Measurements from ENCODE around the gene IRAK1.
A peak's percentile ranks its signal among the peaks of the same experiment; 100 is the strongest.

The IRAK1 gene

GRCh38 chrX:154040307-154040756 lies 20.6 kb upstream of the IRAK1 start:
- peak; percentile 82 for DNase-seq

DNA sequence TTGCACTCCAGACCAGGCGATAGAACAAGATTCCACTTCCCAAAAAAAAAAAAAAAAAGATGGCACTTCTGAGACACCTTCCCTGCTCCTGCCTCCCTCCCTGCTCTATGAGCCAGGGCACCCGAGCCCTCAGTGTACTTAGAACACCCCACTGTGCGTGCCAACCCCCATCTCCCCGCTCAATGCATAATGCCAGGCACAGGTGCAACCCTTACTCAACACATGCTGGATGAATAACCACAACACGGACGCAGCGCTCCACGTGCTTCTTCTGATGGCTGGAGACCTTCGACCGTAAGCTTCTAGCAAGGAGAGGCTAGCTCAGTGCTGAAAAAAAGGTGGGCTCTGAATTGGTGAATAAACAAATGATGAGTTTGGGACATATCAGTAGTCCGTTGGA lies 19.9 kb upstream of the IRAK1 start:
- DNase-seq: no peak

DNA sequence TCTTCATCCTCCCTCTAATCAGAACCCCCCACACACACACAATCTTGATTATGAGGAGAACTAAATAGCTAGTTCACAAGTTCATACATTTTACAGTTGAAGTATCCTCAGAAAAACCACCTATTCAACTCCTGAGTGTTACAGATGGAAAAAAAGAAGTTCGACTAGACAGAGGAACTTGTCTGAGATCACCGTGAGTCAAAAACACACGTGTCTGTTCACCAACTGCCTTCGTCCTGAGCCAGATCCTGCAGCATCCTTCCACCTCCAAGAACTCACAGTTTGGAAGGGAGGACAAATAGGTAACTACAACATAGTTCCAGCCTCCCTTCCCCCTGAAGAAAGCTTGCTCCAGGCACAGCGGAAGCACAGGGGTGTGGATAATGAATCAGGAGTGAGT lies 19.0 kb upstream of the IRAK1 start:
- DNase-seq: no peak

DNA sequence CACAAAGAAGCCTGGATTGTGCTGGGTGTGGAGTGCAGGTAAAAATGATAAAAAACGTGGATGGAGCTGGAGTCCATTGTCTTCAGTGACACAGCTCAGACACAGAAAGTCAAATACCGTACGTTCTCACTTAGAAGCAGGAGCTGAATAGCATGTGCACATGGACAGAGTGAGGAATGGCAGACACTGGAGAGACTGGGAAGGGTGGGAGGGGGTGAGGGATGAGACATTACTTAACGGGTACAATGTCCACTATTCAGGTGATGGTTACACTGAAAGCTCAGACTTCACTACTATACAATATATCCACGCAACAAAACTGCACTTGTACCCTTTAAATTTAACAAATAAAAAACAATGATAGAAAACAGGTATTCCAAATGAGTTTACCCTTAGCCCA lies 18.1 kb upstream of the IRAK1 start:
- no peak for DNase-seq

- no peak for DNase-seq
Observed at GRCh38 chrX:154036513-154036912, 16.8 kb upstream of the IRAK1 start.

DNA sequence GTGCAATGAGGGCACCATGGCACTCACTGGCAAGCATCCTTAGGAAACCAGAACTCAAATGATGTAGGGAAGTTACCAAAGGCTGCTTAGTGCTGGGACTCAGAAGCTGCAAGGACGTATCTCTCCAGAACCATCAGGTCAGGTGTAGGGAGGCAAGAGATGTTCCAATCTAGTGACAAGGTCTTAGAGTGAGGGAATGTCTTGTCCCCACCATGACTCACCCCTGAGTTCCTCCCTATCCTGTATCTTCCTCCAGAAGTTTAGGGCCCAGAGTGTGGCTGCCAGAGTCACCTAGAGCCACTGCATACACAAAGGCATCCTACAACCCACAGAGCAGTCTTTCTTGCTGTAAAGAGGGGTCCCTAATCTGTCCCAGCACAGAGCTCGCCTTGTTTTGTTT lies 14.1 kb upstream of the IRAK1 start:
- DNase-seq: no peak

DNA sequence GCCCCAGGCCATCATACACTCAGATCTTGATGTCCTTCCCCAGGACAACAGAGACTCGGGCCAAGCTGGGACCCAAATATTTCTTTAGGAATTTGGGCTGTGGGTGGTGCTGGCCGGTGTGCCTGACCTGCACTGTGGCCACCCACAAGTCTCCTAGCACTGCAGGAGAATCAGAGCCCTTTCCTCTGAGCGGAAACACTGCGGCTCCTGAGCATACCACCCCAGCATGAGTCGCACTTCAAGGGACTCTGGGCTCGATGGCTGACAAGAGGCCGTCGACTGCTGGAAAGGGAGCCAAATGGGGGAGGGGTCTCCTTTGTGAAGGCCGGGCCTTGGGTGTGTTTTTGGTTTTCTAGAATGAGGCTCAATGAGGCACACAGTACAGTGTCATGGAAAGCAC lies 13.0 kb upstream of the IRAK1 start:
- no peak for DNase-seq

- no peak for DNase-seq
Observed at GRCh38 chrX:154032160-154032559, 12.5 kb upstream of the IRAK1 start.

GRCh38 chrX:154030715-154031305 lies 11.1 kb upstream of the IRAK1 start:
- no peak for DNase-seq

- DNase-seq: no peak
Observed at GRCh38 chrX:154030266-154030665, 10.6 kb upstream of the IRAK1 start.

- DNase-seq: no peak
Observed at GRCh38 chrX:154029439-154029838, 9.7 kb upstream of the IRAK1 start.

DNA sequence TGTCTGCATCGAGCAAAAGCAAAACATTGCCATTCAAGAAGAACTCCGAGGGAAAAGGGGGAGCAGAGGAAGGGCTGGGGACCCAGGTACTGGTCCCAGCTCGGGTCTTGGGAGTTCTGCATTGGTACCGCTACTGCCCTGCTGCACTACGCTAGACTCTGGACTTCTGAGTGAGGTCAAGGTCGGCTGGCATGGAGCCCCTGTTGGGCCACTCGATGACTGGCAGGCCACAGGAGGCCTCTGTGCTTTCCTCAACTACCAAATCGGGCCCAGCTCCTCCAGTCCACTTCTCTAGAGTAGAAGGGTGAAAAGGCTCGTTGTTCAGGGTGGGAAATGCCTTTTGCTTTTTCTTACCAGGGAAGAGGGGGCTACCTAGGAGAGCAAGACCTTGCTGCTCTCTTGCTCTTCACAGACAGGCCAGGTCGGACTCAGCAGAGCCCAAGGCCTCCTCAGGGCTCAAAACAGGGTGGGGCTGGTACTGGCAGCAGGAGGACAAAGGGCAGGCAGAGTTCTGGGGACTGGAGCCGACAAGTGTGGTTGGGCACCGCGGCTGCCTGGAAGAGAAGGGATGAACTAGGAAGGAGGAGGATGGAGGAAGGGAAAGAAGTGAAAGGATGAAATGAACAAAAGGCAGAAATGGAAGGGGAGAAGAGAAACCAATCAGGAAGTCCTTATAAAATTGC lies 8.9 kb upstream of the IRAK1 start:
- DNase-seq: no peak

DNA sequence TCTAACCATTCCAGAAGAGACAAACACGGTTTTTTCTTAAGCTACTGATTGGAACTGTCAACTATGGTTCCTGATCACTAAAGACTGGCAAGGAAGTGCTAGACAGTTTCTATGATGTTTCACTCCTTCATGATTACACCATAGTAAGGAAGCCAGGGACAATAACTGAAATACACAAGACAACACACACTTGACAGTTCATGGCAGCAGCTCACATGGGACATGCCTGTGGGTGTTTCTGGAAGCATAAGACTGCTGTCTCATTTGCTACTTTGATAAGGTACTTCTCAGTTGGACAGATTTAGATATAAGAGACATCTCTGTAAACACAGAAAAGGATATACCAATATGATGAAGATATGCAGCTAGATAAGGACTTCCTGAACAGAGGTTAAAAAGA lies 8.3 kb upstream of the IRAK1 start:
- no peak for DNase-seq

- DNase-seq: no peak
Observed at GRCh38 chrX:154027022-154027402, 7.3 kb upstream of the IRAK1 start.

GRCh38 chrX:154026136-154027021 lies 6.7 kb upstream of the IRAK1 start:
- no peak for DNase-seq

GRCh38 chrX:154025230-154025629 lies 5.5 kb upstream of the IRAK1 start:
- no peak for DNase-seq

- no peak for DNase-seq
Observed at GRCh38 chrX:154024271-154024670, 4.6 kb upstream of the IRAK1 start.

DNA sequence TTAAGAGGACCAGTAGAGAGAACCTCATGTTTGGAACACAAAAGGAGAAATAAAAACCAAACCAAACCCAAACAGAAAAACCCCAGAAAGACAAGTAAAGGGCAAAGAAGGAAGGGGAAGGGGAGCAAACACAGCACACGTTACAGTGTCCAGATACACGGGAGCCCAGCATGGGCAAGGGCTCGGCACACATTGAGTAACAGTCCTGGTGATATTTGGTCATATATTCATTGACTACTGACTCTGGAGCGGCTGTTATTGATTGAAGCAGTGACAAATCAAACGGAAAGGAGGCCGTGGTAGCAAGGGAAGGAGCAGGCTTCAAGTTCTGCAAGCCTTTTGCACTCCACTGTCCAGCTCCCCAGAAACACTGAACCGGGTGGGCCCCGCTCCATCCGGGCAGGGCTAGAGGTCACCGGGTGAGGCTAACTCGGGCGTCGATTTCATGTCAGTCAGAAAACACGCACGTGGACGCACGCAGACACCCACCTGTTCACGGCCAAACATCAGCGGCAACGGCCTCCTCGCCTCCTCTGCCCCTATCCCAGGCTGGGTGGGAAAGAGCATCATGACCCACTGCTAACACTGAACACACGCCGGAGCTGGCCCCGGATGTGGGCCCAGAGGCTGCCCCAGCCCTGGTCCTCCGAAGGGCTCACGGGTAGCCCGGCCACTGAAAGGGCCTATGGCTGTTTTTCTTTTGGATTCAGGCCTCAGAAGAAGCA lies 3.7 kb upstream of the IRAK1 start:
- DNase-seq: no peak

GRCh38 chrX:154022108-154022507 lies 2.4 kb upstream of the IRAK1 start:
- DNase-seq: no peak

- peak; percentile 61 for DNase-seq
Observed at GRCh38 chrX:154021131-154021611, 1.5 kb upstream of the IRAK1 start.

DNA sequence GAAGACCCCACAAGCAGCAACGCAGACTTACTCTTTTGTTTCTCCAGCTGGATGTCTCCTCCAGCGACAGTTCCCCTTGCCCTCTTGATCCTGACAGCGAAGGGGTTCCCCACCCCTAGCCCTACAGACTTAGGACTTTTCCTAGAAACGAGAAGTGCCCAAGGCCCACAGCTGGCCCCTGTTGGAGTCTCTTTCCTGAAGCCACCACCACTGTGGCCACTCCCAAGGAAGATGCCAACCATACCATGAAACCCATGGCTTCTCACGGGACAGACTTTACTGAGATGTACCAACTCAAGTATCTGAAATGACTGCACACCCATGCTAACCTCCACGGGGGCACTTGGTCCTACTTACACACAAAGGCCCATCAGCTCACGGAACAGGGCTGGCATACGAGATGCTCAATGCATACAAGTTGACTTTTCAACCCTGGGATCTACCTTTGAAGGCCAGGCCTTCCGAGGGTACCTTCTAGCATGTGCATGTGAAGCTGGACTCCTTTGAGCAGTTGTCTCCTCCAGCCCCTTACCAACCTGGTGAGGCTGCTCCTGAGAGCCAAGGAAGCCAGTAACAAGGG lies 924 bp upstream of the IRAK1 start:
- peak; percentile 49 for DNase-seq

- no peak for DNase-seq
Observed at GRCh38 chrX:154019061-154019621, 561 bp downstream of the IRAK1 start.
